ENCODE measurements around the gene TP53AIP1.
"Not testable (repeated sequence)": the region's sequence is repeated elsewhere in the genome, so short reads cannot be mapped to it uniquely, and the experiment has no call there.

The TP53AIP1 gene

GRCh38 chr11:128924510-128925249 is 18.0 kb downstream of the TP53AIP1 start:
- DNase-seq, result no peak

DNA sequence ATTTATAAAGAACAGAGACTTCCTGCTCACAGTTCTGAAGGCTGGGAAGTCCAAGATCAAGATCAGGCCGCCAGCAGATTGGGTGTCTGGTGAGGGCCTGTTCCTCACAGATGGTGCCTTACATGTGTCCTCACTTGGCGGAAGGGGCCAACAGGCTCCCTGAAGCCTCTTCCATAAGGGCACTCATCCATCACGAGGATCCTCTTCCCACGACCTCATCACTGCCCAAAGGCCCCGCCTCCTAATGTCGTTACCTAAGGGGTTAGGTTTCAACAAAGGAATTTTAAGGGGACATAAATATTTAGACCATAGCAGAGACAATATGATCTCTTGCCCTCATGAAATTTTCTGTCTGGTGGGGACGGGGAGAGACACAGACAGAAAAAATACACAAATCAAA is 18.6 kb downstream of the TP53AIP1 start:
- DNase-seq, result no peak

GRCh38 chr11:128921793-128922192 is 20.9 kb downstream of the TP53AIP1 start:
- no peak for DNase-seq

DNA sequence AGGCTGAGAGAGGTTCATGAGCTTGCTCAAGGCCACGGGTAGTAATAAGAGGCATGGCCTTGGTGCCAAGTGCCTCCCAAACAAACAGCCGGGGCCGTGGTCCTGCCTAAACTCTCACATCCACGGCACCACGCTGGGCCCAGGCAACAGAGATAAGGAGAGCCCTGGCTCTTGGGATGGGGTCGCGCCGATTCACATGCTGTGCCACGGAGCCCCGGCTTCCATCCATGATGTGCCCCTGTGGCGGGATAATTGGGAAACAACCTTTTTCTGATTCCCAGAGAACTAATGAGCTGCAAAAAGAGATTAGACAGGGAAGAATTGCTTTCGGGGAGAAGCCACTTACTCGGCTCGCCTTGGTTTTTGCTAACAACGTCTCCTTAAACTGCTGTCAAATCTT is 22.0 kb downstream of the TP53AIP1 start:
- DNase-seq, result no peak

GRCh38 chr11:128919635-128920034 is 23.0 kb downstream of the TP53AIP1 start:
- not testable (repeated sequence) for DNase-seq

DNA sequence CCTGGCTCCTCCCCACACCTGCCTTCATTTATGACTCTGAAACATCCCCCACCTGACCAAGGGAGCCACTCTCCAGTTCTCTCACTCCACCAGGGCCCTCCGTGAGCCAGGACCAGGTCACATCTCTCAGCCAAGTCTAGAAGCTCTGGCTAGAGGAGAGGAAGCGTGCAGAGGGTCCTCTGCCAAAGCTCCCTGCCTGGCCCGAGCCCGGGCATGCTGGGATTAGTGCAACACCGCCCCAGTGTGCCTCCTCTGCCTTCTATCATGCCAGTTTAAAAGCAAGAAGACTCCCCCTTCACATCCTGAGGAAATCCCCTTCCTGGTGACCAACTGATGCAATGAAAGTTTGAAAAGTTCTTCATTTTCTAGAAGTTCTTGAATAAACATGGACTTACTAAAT is 23.5 kb downstream of the TP53AIP1 start:
- no peak for DNase-seq

DNA sequence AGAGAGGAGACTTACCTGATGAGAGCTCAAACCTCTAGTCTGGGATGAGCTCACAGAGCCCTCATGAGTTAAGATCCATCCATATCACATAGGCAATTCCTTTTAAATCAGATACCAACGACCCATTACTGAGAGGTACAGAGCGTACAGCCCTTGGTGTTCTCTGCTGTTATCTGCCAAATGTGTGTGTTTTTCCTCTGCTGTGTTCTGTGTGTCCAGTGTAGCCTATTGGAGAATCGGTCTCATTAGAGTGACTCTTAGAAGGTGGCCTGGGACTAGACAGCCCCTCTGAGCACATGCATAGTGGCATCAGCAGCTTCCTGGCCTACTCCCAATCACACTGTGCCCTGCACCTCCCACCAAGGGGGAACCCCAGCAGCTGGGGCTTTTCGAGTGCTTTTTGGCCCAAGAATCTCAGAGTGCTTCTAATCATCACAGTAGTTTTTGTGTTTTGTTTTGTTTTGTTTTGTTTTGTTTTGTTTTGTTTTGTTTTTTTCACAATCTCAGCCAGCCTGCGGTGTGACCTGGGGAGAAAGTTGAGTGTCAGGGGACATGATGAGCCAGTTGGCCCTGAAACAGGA is 25.4 kb downstream of the TP53AIP1 start:
- no peak for DNase-seq

GRCh38 chr11:128916681-128917080 is 26.0 kb downstream of the TP53AIP1 start:
- DNase-seq, result no peak

DNA sequence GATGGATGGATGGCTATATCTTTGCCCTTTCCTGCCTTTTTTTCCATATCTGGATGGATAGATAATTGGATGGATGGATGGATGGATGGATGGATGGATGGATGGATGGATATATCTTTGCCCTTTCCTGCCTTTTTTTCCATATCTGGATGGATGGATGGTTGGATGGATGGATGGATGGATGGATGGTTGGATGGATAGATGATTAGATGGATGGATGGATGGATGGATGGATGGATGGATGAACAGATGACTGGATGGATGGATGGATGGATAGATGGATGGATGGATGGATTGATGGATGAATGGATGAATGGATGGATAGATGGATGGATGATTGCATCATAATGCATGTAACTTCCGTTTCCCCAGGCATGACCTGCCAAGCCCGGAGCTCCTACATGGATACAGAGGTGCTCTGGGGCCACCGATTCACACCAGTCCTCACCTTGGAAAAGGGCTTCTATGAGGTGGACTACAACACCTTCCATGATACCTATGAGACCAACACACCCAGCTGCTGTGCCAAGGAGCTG is 26.6 kb downstream of the TP53AIP1 start:
- no peak for DNase-seq

DNA sequence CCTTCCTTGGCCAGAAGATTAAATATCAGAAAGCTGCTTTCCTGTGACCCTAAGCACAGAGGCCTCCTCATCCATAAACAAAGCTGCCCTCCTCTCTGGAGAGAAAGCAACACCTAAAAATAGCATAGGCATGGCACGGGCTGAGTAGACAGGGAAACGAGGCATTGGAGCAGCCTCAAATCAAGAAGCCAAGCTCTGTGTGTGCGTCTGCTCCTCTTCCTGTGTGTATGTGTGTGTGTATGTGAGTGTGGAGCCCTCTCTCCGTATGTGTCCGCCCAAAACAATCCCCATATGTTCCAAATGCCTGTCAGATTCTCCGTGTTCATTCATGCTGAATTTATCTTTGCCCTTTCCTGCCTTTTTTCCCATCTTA is 27.5 kb downstream of the TP53AIP1 start:
- no peak for DNase-seq

DNA sequence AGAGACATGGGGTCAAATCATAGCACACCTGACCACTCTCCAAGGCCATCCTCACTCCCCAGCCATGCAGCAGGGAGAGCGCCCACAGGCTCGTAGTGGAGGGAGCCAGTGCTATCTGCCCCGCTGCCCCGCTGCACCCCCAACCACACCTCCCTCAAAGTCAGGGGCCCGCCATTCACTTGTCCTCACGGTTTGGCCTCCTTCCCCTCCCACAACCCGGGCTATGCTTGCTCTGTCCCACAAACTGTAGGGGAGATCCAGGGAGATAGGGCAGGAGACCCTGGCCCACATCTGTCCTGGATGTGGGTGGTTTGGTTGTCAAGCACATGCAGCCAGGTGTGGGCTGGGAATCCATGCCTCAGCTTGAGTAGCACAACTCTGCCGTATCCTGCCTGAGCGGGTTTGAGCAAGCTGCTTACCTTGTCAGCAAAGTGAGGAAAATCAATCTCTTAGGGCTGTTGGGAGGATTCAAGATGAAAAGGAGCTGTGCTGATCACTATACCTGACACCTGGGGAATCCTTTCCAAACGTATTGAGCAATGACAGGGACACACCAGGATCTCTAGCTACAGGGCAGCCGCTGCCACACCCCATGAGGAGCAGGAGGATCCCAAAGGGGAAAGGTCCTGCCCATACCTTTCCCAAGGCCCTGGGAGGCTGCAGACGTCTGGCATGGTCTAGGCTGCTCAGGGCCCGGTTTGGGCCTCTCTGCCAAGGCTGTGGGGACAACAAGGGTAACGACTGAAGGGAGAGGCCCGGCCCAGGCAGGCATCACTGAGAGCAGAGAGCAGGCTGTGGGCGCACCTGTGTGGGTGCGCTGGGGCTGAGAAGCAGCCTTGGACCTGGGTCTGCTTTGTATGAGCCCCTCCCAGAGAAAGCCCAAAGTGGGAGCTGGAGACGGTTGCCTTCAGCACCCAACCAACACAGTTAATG is 28.2 kb downstream of the TP53AIP1 start:
- no peak for DNase-seq

- DNase-seq, result no peak
Measured at GRCh38 chr11:128913806-128914205, 28.9 kb downstream of the TP53AIP1 start.

GRCh38 chr11:128911701-128912100 is 31.0 kb downstream of the TP53AIP1 start:
- DNase-seq, result no peak

DNA sequence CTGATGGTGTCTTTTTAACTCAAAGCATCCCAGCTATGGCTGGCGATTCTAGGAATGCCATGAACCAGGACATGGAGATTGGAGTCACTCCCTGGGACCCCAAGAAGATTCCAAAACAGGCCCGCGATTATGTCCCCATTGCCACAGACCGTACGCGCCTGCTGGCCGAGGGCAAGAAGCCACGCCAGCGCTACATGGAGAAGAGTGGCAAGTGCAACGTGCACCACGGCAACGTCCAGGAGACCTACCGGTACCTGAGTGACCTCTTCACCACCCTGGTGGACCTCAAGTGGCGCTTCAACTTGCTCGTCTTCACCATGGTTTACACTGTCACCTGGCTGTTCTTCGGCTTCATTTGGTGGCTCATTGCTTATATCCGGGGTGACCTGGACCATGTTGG is 31.4 kb downstream of the TP53AIP1 start:
- DNase-seq, result no peak

GRCh38 chr11:128910576-128910975 is 32.1 kb downstream of the TP53AIP1 start:
- no peak for DNase-seq

DNA sequence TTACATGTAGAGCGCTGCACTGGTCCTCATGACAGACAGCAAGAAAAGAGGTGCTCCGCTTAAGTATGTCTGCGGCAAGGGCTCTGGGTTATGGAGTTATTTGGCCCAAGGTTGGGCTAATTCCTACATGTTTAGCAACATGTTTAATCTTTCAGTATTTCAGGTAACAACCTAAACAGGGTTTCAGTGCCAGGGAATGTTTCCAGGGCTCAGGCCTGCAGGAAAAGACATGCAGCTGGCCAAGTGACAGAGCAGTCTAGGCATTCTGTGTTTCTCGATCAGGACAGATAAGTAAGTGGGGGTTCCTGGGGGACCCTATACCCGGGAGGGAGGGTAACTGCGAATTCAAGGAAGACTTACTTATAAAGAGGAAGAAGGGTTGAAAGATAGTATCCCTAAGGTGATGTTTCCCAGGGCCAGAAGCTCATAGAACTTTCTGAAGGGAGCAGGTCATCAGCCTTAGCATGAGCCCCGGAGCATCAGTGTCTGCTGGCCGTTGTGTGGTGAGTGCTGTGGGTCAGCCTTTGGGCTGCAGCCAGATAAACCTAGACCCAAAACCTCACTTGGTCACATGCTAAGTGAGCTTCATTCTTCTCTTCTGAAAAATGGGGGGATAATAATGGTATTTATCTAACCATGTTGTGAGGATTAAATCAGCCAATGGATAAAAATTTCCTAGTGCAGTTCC is 33.1 kb downstream of the TP53AIP1 start:
- DNase-seq, result no peak

DNA sequence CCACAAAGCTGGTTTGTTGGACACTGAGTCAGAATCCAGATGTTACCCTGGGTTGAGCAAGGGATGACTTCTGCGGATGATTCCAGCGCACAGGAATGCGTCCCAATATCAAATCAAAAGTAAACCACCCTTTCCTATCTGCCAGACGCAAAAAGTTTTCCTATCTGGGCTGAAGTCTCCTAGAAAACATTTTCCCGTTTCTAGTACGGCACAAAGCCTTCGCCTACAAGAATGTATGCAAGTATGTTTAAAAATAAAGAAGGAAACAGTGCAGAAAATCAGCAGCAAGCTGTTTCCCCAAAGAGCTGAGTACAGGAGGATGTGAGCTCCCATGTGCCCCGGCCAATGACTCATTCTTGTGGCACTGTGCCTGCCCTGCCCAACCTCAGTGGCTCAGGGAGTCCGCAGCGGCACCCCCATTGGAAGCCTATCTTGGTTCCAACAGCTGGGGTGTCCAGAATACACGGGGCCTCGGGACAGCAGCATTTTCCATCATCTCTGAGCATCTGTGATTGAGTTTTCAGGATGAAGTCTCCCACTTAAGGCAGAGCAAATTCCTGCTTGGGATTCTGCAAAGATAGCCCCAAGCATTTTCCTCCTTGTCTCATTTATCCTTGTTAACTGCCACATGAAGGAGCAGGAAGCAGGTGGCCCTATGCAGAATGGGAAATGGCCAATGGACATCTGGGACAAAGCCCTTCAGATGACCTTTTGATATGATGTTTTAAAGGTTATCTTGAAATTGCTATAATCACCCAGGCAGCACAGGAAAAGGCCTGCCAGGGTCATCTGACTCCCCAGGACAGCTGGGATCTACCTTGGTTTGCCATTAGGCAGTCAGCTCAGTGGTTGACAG is 34.1 kb downstream of the TP53AIP1 start:
- DNase-seq, result no peak

- no peak for DNase-seq
Measured at GRCh38 chr11:128907585-128907984, 35.1 kb downstream of the TP53AIP1 start.

DNA sequence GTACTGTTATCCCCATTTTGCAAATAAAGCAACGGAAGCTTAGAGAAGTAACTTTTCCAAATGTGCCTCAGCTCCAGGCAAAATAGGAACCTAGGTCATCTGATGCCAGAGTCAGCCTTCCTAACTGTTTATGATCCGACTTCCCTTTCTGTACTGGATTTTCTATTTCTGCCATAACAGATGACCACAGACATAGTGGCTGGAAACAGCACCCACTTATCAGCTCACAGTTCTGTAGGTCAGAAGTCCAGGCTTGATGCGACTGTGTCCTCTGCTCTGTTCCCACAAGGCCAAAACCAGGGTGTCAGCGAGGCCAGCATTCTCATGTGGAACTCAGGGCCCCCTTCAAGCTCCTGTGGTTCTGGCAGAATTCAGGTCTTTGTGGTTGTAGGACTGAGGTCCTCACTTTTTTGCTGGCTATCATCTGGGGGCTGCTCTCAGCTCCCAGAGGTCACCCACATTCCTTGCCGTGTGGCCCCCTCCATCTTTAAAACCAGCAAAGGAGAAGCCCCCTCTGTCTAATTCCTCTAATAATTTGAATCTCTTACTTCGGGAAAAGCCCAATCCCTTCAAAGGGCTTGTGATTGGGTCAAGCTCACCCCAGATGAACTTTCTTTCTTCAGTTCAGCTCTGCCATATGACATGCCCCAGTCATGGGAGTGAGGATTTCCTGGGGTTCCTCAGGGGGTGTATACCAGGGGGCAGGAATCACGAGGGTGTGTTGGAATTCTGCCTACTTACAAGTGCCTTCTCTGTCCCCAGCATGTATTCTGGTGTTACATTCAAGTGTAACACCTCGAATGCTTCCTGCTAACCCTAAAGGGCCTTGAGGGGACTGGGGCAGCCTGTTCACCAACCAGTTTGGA is 36.3 kb downstream of the TP53AIP1 start:
- no peak for DNase-seq

DNA sequence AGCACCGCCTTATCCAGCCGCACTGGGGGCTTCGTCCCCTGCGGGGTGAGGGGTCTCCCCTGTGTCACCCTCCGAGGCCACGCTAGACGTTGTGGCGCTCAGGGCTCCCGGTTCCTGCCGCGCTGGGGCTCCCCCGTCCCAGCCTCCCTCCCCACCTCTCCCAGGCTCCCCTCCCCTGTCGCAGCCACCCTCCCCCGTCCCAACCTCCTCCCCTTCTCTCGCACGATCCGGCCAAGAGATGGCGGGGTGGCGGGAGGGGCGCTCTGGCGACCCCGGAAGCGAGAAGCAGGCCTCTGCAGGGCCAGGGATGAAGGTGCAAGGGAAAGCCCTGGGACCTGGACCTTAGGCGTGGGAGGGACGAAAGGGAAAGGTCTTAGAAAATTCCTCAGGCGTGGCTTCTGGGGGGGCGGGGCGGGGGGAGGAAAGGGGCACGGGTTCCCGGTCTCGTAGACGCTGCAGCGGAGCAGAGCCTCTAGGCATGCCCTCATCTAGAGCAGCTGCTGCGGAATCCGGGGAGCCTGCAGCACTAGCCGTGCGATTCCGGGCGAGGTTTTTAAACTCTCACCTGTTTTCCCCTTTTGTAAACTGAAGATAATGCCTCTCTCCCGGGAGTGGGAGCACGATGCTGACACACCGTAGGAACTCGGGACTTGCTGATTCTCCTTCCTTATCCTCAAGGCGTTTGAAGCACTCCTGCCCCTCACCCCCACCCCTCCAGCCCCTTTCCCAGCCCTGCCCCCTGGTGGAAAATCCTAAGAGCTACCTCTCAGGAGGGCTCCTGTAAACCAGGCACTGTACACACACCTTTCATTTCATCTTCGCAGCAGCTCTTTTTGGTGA is 37.1 kb downstream of the TP53AIP1 start:
- DNase-seq, result peak; percentile 51

Data from DMS153 (cell line).